VCaP (cell line): ENCODE measurements around the gene GTF2F2.
A peak's percentile ranks its signal among the peaks of the same experiment; 100 is the strongest.

Source experiments
- H3K27ac ChIP-seq: fragments of 450-650 bp; 2 replicates; pipeline ENCODE4 v1.5.1; 2017
- TF ChIP-seq, protein P1 (sequence below): fragments of 450-650 bp; conservative IDR thresholded peaks from 2 replicates; pipeline ENCODE4 v1.5.1; 2017; ENCODE audit warnings: mild to moderate bottlenecking, moderate library complexity

Gene GTF2F2

GRCh38 chr13:45219123-45219891 is 99.0 kb downstream of the GTF2F2 start:
- TF ChIP-seq, protein P1, sequence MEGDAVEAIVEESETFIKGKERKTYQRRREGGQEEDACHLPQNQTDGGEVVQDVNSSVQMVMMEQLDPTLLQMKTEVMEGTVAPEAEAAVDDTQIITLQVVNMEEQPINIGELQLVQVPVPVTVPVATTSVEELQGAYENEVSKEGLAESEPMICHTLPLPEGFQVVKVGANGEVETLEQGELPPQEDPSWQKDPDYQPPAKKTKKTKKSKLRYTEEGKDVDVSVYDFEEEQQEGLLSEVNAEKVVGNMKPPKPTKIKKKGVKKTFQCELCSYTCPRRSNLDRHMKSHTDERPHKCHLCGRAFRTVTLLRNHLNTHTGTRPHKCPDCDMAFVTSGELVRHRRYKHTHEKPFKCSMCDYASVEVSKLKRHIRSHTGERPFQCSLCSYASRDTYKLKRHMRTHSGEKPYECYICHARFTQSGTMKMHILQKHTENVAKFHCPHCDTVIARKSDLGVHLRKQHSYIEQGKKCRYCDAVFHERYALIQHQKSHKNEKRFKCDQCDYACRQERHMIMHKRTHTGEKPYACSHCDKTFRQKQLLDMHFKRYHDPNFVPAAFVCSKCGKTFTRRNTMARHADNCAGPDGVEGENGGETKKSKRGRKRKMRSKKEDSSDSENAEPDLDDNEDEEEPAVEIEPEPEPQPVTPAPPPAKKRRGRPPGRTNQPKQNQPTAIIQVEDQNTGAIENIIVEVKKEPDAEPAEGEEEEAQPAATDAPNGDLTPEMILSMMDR = no peak
- H3K27ac ChIP-seq = peak overlapping the region; percentile 28; the same call in 1 of the 2 replicates

DNA sequence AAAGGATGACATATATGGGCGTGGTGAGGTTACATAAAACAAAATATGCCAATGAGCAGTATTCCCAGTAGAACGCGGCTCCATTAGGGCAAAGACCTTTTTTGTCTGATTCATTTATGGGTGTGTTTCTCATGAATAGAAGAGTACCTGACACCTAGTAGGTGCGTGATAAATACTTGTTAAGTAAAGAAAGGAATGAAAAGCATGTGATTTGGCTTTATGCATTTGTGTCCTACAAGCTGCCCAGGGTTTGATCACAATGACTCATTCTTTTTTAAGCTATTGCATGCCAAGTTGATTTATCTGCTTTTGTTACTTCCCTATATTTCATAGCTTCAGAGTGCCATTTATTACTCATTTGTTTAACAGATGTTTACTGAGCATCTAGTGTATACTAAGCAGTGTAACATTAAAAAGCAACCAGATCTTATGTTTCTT is 99.6 kb downstream of the GTF2F2 start:
- TF ChIP-seq, protein P1 = no peak
- H3K27ac ChIP-seq = no peak overlapping the region

DNA sequence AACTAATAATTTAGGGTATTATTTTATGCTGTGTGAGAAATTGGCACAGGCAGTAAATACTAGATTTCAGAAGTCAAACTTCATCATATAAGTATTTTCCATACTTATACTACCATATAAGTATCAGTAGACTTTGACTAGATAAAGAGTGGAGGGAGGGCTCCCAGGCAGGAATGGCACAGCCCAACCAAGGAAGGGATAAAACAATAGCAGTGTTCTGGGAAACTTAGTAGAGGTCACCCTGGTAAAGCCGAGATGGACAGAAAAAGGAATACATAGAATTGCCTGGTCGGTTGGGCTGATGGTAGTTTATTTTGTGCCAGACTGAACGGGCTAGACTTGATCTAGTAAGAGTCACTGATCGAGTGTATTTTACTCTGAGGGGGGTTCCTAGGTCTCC is 100.1 kb downstream of the GTF2F2 start:
- H3K27ac ChIP-seq = no peak overlapping the region
- TF ChIP-seq, protein P1 = no peak

DNA sequence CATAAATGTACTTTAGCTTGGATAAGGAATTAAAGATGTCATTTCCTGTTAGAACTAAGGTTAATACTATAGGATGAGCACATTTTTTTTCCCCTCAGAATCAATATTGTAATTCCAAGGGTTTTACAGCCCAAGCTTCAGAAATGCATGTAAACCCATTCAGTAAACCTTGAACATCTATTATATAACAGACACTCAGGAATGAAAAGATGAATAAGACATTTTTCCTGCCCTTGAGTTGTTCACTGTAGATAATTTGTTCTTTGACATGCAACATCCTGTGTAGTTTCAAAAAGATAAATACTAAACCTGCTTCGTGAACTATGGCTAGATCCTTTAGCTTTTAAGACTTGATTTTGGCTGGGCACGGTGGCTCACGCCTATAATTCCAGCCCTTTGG is 102.2 kb downstream of the GTF2F2 start:
- no peak overlapping the region for H3K27ac ChIP-seq
- TF ChIP-seq, protein P1 = no peak

DNA sequence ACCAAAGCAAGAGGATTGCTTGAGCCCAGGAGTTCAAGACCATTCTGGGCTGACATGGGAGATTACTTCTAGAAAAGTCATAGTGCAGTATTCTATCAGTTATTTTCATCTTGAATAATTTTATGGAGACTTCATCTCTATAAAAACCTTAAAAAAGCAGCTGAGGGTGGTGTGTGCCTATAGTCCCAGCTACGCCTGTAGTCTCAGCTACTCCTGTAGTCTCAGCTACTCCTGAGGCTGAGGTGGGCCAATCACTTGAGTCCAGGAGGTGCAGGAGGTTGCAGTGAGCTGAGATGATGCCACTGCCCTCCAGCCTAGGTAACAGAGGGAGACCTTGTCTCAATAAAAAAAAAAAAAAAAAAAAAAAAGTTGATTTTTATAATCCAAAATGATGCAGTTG is 102.6 kb downstream of the GTF2F2 start:
- no peak overlapping the region for H3K27ac ChIP-seq
- TF ChIP-seq, protein P1 = no peak

DNA sequence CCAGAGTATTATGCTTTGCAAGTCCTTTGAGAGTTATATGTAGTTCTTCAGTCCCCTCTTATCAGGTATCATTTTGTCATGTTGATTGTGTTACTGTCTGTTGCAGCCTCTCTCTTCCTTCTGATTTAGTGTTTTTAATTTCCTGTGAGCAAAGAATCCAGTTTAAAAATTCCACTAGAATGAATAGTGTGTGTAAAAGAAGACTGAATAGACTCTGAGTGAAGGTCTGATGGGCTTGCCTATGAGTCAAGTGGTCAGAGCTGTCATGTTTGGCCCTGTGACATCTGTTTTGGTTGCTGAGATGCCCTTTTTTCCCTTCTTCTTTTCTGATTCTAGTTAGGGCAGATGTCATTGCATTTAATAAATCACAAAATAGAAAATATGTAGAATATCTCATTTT is 103.9 kb downstream of the GTF2F2 start:
- TF ChIP-seq, protein P1 = no peak
- H3K27ac ChIP-seq = no peak overlapping the region

DNA sequence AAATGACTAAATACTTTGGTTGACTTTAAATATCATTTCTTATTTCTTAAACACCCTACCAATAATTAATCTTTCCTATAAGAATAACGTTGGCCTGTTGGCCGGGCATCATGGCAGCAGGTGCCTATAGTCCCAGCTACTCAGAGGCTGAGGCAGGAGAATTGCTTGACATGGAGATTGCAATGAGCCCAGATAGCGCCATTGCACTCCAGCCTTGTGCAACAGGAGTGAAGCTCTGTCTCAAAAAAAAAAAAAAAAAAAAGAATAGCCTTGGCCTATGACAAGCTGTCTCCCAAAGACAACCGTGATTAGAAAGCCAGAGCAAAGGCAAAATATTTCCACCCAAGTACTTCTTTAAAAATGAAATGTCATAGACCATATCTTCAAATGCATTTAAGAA is 105.1 kb downstream of the GTF2F2 start:
- H3K27ac ChIP-seq = no peak overlapping the region
- TF ChIP-seq, protein P1 = no peak
